ENCODE data around the gene PRLR.
"Not testable (repeated sequence)": the region's sequence is repeated elsewhere in the genome, so short reads cannot be mapped to it uniquely, and the experiment has no call there.

Gene PRLR

GRCh38 chr5:35133186-35133585 is 97.1 kb downstream of the PRLR start:
- in situ Hi-C loops (cut with MboI; ENCODE audit: low sequenced_read_pairs), result no loop called here

GRCh38 chr5:35131723-35132122 is 98.6 kb downstream of the PRLR start:
- in situ Hi-C loops (cut with MboI; ENCODE audit: low sequenced_read_pairs), result no loop called here

- in situ Hi-C loops (cut with MboI; ENCODE audit: low sequenced_read_pairs), result no loop called here
Observed at GRCh38 chr5:35129921-35130485, 100.3 kb downstream of the PRLR start.

GRCh38 chr5:35129276-35129675 is 101.0 kb downstream of the PRLR start:
- in situ Hi-C loops (cut with MboI; ENCODE audit: low sequenced_read_pairs), result no loop called here

GRCh38 chr5:35127006-35127405 is 103.3 kb downstream of the PRLR start:
- in situ Hi-C loops (cut with MboI; ENCODE audit: low sequenced_read_pairs), result no loop called here

- in situ Hi-C loops (cut with MboI; ENCODE audit: low sequenced_read_pairs), result no loop called here
Observed at GRCh38 chr5:35125746-35126145, 104.5 kb downstream of the PRLR start.

- in situ Hi-C loops (cut with MboI; ENCODE audit: low sequenced_read_pairs), result no loop called here
Observed at GRCh38 chr5:35124932-35125331, 105.4 kb downstream of the PRLR start.

GRCh38 chr5:35122819-35123218 is 107.5 kb downstream of the PRLR start:
- in situ Hi-C loops (cut with MboI; ENCODE audit: low sequenced_read_pairs), result no loop called here

- in situ Hi-C loops (cut with MboI; ENCODE audit: low sequenced_read_pairs), result no loop called here
Observed at GRCh38 chr5:35120715-35121114, 109.6 kb downstream of the PRLR start.

- in situ Hi-C loops (cut with MboI; ENCODE audit: low sequenced_read_pairs), result no loop called here
Observed at GRCh38 chr5:35117967-35118366, 112.3 kb downstream of the PRLR start.

GRCh38 chr5:35115920-35116319 is 114.4 kb downstream of the PRLR start:
- in situ Hi-C loops (cut with MboI; ENCODE audit: low sequenced_read_pairs), result no loop called here

- in situ Hi-C loops (cut with MboI; ENCODE audit: low sequenced_read_pairs), result no loop called here
Observed at GRCh38 chr5:35114698-35115097, 115.6 kb downstream of the PRLR start.

- in situ Hi-C loops (cut with MboI; ENCODE audit: low sequenced_read_pairs), result no loop called here
Observed at GRCh38 chr5:35112300-35112699, 118.0 kb downstream of the PRLR start.

GRCh38 chr5:35104550-35104949 is 125.7 kb downstream of the PRLR start:
- in situ Hi-C loops (cut with MboI; ENCODE audit: low sequenced_read_pairs), result not testable (repeated sequence)

- in situ Hi-C loops (cut with MboI; ENCODE audit: low sequenced_read_pairs), result no loop called here
Observed at GRCh38 chr5:35103637-35104299, 126.5 kb downstream of the PRLR start.

GRCh38 chr5:35101720-35102119 is 128.6 kb downstream of the PRLR start:
- in situ Hi-C loops (cut with MboI; ENCODE audit: low sequenced_read_pairs), result not testable (repeated sequence)

GRCh38 chr5:35101016-35101415 is 129.3 kb downstream of the PRLR start:
- in situ Hi-C loops (cut with MboI; ENCODE audit: low sequenced_read_pairs), result no loop called here

- in situ Hi-C loops (cut with MboI; ENCODE audit: low sequenced_read_pairs), result no loop called here
Observed at GRCh38 chr5:35098214-35098613, 132.1 kb downstream of the PRLR start.

GRCh38 chr5:35096932-35097331 is 133.4 kb downstream of the PRLR start:
- in situ Hi-C loops (cut with MboI; ENCODE audit: low sequenced_read_pairs), result no loop called here

GRCh38 chr5:35096216-35096615 is 134.1 kb downstream of the PRLR start:
- in situ Hi-C loops (cut with MboI; ENCODE audit: low sequenced_read_pairs), result no loop called here

- in situ Hi-C loops (cut with MboI; ENCODE audit: low sequenced_read_pairs), result no loop called here
Observed at GRCh38 chr5:35095366-35095765, 134.9 kb downstream of the PRLR start.

- in situ Hi-C loops (cut with MboI; ENCODE audit: low sequenced_read_pairs), result no loop called here
Observed at GRCh38 chr5:35094948-35095347, 135.3 kb downstream of the PRLR start.

GRCh38 chr5:35092703-35093102 is 137.6 kb downstream of the PRLR start:
- in situ Hi-C loops (cut with MboI; ENCODE audit: low sequenced_read_pairs), result no loop called here

Measured in hTERT RPE-1 (cell line).